SK-N-MC (cell line): ENCODE results near the gene FNDC3B.

Source experiments
- EZH2 ChIP-seq: fragments of 200-600 bp; sonication (generic); IDR thresholded peaks from one replicate; pipeline ENCODE4 v1.6.1; 2017; ENCODE audit warnings: antibody characterized with exemption
- FOXP2 ChIP-seq: optimal IDR thresholded peaks from 2 replicates; pipeline ENCODE3; 2011; ENCODE audit warnings: mild to moderate bottlenecking, moderate library complexity; ENCODE audit not compliant: insufficient read depth; ENCODE audit errors: extremely low read length, control extremely low read depth
- POLR2AphosphoS5 ChIP-seq: IDR thresholded peaks from 2 replicates; pipeline ENCODE4 v1.6.1; 2012; ENCODE audit warnings: mild to moderate bottlenecking, low read depth, low read length, borderline replicate concordance

GRCh38 chr3:172061724-172062184 lies 22.4 kb downstream of the FNDC3B start:
- TF ChIP-seq POLR2AphosphoS5 (no peak), EZH2 (no peak), FOXP2 (no peak)
